Measurements from ENCODE around the gene PDYN. TPM values are rescaled to one million over a fixed set of nuclear protein-coding genes. Genes with fewer than 3 reads are reported as not detected.

PDYN gene
- total and polyA plus RNA-seq, 2 donors (not counting 1 experiment from before 2014, with no cell fraction given): not detected

DNA sequence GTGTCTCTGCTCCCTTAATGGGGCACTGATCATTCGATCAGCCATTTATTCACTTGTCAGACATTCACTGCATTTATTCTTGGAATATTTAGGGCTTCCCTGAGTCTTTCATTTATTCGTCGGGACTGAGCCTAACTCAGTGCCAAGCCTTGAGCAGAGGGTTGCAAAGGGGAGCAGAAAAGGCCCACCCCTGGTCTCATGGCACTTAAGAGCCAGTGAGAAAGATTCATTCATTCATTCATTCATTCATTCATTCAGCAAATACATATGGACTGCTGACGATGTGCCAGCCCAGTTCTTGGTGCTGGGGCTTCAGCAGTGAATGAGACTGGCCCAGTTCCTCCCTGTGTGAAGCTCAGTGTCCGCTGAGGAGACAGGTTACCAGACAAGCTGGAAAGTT lies 62.0 kb downstream of the PDYN start:
- no peak overlapping the region for H3K4me3 ChIP-seq (replicated peaks in 1 of 4; ENCODE audit: control extremely low read depth in 1 of 4, insufficient read depth in 1 of 4, low read depth in 3 of 4, low read length in 4 of 4)
- TF ChIP-seq, protein P1, sequence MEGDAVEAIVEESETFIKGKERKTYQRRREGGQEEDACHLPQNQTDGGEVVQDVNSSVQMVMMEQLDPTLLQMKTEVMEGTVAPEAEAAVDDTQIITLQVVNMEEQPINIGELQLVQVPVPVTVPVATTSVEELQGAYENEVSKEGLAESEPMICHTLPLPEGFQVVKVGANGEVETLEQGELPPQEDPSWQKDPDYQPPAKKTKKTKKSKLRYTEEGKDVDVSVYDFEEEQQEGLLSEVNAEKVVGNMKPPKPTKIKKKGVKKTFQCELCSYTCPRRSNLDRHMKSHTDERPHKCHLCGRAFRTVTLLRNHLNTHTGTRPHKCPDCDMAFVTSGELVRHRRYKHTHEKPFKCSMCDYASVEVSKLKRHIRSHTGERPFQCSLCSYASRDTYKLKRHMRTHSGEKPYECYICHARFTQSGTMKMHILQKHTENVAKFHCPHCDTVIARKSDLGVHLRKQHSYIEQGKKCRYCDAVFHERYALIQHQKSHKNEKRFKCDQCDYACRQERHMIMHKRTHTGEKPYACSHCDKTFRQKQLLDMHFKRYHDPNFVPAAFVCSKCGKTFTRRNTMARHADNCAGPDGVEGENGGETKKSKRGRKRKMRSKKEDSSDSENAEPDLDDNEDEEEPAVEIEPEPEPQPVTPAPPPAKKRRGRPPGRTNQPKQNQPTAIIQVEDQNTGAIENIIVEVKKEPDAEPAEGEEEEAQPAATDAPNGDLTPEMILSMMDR (conservative IDR thresholded peaks at IDR 0.05 in 1 of 2, IDR thresholded peaks at IDR 0.05 in 1 of 2; ENCODE audit: low read depth in 1 of 2, low read length in 2 of 2): no peak
- no peak for TF ChIP-seq EZH2 (IDR thresholded peaks at IDR 0.05; ENCODE audit: low read length, missing control alignments)
- peaks cover 1% of the 10 kb centered on the region for H3K36me3 ChIP-seq (ENCODE audit: control insufficient read depth, insufficient read depth, low read length)
- no peak overlapping the region for H3K9ac ChIP-seq (ENCODE audit: insufficient read depth, low read length)
- no peaks in the 10 kb centered on the region for H4K20me1 ChIP-seq (ENCODE audit: control insufficient read depth, extremely low read depth, insufficient read depth, low read length)
- no peak overlapping the region for H3K4me2 ChIP-seq (ENCODE audit: extremely low read depth, insufficient read depth, low read length)
- no peak overlapping the region for H2AFZ ChIP-seq (ENCODE audit: low read length)
- H3K4me1 ChIP-seq (ENCODE audit: control insufficient read depth, extremely low read depth, insufficient read depth, low read length): peaks cover 11% of the 10 kb centered on the region
- no peaks in the 10 kb centered on the region for H3K27me3 ChIP-seq (ENCODE audit: control insufficient read depth, insufficient read depth, low read length)
- H3K9me3 ChIP-seq (ENCODE audit: control insufficient read depth, insufficient read depth, low read depth, low read length): no peaks in the 10 kb centered on the region
- H3K79me2 ChIP-seq (ENCODE audit: control insufficient read depth, insufficient read depth, low read length): no peaks in the 10 kb centered on the region
- no peak for DNase-seq (ENCODE audit: low read depth in 2 of 2)
- H3K27ac ChIP-seq (ENCODE audit: insufficient read depth, low read length): no peak overlapping the region

- Histone ChIP-seq H3K9me3 (ENCODE audit: control insufficient read depth, insufficient read depth, low read depth, low read length) (no peaks in the 10 kb centered on the region), H3K27me3 (ENCODE audit: control insufficient read depth, insufficient read depth, low read length) (no peaks in the 10 kb centered on the region)
Measured at GRCh38 chr20:1930165-1930564, 63.7 kb downstream of the PDYN start.

DNA sequence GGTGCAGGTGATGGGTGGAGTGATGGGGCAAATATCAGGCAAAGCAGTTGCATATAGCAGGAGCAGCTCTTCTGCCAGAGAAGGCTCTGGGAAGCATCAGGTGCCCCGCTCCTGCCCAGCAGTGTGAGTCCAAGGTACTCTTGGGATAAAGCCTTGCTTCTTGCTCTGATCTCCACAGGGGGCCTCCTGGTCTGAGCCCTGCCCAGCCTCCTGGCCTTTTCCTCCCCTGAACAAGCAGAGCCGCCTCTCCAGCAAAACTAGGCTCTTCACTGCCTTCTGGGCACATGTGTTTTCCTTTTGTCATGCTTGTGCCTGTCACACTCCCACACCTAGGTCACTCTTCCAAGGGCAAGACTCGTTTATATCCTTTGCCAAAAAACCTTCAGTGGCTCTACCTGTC lies 64.4 kb downstream of the PDYN start:
- no peak overlapping the region for H3K9ac ChIP-seq (ENCODE audit: insufficient read depth, low read length)
- H3K9me3 ChIP-seq (ENCODE audit: control insufficient read depth, insufficient read depth, low read depth, low read length): no peaks in the 10 kb centered on the region
- H4K20me1 ChIP-seq (ENCODE audit: control insufficient read depth, extremely low read depth, insufficient read depth, low read length): no peaks in the 10 kb centered on the region
- H3K79me2 ChIP-seq (ENCODE audit: control insufficient read depth, insufficient read depth, low read length): no peaks in the 10 kb centered on the region
- H3K27ac ChIP-seq (ENCODE audit: insufficient read depth, low read length): no peak overlapping the region
- no peak overlapping the region for H3K4me3 ChIP-seq (replicated peaks in 1 of 4; ENCODE audit: control extremely low read depth in 1 of 4, insufficient read depth in 1 of 4, low read depth in 3 of 4, low read length in 4 of 4)
- no peak overlapping the region for H2AFZ ChIP-seq (ENCODE audit: low read length)
- H3K4me1 ChIP-seq (ENCODE audit: control insufficient read depth, extremely low read depth, insufficient read depth, low read length): peaks cover 9% of the 10 kb centered on the region
- H3K27me3 ChIP-seq (ENCODE audit: control insufficient read depth, insufficient read depth, low read length): no peaks in the 10 kb centered on the region
- H3K4me2 ChIP-seq (ENCODE audit: extremely low read depth, insufficient read depth, low read length): no peak overlapping the region
- TF ChIP-seq EZH2 (IDR thresholded peaks at IDR 0.05; ENCODE audit: low read length, missing control alignments): no peak
- TF ChIP-seq, protein P1 (conservative IDR thresholded peaks at IDR 0.05 in 1 of 2, IDR thresholded peaks at IDR 0.05 in 1 of 2; ENCODE audit: low read depth in 1 of 2, low read length in 2 of 2): no peak
- DNase-seq (ENCODE audit: low read depth in 2 of 2): no peak
- peaks cover 4% of the 10 kb centered on the region for H3K36me3 ChIP-seq (ENCODE audit: control insufficient read depth, insufficient read depth, low read length)

More at GRCh38 chr20:1930165-1930564, 63.7 kb downstream of the PDYN start:
- no peak overlapping the region for H2AFZ ChIP-seq (ENCODE audit: low read length)
- no peak overlapping the region for H3K4me3 ChIP-seq (replicated peaks in 1 of 4; ENCODE audit: control extremely low read depth in 1 of 4, insufficient read depth in 1 of 4, low read depth in 3 of 4, low read length in 4 of 4)
- no peak overlapping the region for H3K9ac ChIP-seq (ENCODE audit: insufficient read depth, low read length)
- no peak overlapping the region for H3K27ac ChIP-seq (ENCODE audit: insufficient read depth, low read length)
- H4K20me1 ChIP-seq (ENCODE audit: control insufficient read depth, extremely low read depth, insufficient read depth, low read length): no peaks in the 10 kb centered on the region
- H3K4me2 ChIP-seq (ENCODE audit: extremely low read depth, insufficient read depth, low read length): no peak overlapping the region
- TF ChIP-seq EZH2 (IDR thresholded peaks at IDR 0.05; ENCODE audit: low read length, missing control alignments): no peak
- TF ChIP-seq, protein P1 (conservative IDR thresholded peaks at IDR 0.05 in 1 of 2, IDR thresholded peaks at IDR 0.05 in 1 of 2; ENCODE audit: low read depth in 1 of 2, low read length in 2 of 2): no peak
- H3K79me2 ChIP-seq (ENCODE audit: control insufficient read depth, insufficient read depth, low read length): no peaks in the 10 kb centered on the region
- peaks cover 11% of the 10 kb centered on the region for H3K4me1 ChIP-seq (ENCODE audit: control insufficient read depth, extremely low read depth, insufficient read depth, low read length)
- H3K36me3 ChIP-seq (ENCODE audit: control insufficient read depth, insufficient read depth, low read length): peaks cover 1% of the 10 kb centered on the region
- no peak for DNase-seq (ENCODE audit: low read depth in 2 of 2)
